Spleen (tissue), 7 donors: ENCODE data around the gene MRPL50.

Source experiments
- POLR2A ChIP-seq, 3 donors: fragments of 450-650 bp; IDR thresholded peaks; one replicate each; pipeline ENCODE4 v1.5.1; 2017; ENCODE audit warnings: antibody characterized with exemption in 3 of 3, mild to moderate bottlenecking in 1 of 3
- POLR2AphosphoS5 ChIP-seq, 3 donors: sonication (generic); formaldehyde crosslinking; IDR thresholded peaks; one replicate each; pipeline ENCODE4 v1.5.1; 2017; ENCODE audit warnings: antibody characterized with exemption in 3 of 3
- TF ChIP-seq, protein P1 (sequence below), 11 experiments: fragments of 200-600 bp in 7 of 11; fragments of 450-650 bp in 4 of 11; sonication (generic) in 4 of 11; IDR thresholded peaks in 8 of 11; conservative IDR thresholded peaks in 3 of 11; 1 replicate in 7 of 11; 2 replicates in 4 of 11; pipeline versions ENCODE4 v1.4.0 to v1.8.0; 2016 to 2021; ENCODE audit warnings: antibody characterized with exemption in 11 of 11, inconsistent platforms in 4 of 11, mild to moderate bottlenecking in 1 of 11
- donor health status: DM: no; HTN: no; CAD: no; lungs with moderate emphysema.
- donor health status: DM: no; HTN: no; CAD: no.
- donor health status: DM: no; HTN: no; CAD: no.

DNA sequence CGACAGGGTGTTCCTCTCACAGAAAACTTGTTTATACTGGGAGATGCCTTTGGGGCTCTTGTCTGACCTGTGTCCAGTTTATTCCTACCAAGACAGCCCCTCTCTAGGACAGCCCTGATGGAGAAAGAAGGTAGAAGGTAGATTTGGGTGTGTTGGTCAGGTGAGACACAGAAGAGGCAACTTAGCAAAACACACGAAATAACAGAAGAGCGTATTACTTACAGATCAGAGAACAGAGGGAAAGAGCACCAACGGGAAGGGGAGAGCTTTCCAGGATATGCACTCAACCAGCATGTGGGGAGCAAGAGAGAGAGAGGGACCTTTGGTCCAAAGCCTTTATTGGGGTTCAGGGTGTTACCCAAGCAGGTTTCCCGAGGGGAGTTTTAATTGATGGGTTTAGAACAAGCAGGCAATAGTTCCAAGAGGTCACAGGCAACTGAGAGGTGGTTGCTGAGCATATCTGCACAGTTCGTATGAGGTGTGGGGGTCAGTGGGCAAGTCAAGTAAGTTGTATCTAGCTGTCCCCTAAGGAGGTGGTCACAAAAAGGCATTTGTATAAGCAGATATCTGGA, 45.4 kb downstream of the MRPL50 start:
- TF ChIP-seq, protein P1, sequence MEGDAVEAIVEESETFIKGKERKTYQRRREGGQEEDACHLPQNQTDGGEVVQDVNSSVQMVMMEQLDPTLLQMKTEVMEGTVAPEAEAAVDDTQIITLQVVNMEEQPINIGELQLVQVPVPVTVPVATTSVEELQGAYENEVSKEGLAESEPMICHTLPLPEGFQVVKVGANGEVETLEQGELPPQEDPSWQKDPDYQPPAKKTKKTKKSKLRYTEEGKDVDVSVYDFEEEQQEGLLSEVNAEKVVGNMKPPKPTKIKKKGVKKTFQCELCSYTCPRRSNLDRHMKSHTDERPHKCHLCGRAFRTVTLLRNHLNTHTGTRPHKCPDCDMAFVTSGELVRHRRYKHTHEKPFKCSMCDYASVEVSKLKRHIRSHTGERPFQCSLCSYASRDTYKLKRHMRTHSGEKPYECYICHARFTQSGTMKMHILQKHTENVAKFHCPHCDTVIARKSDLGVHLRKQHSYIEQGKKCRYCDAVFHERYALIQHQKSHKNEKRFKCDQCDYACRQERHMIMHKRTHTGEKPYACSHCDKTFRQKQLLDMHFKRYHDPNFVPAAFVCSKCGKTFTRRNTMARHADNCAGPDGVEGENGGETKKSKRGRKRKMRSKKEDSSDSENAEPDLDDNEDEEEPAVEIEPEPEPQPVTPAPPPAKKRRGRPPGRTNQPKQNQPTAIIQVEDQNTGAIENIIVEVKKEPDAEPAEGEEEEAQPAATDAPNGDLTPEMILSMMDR (IDR thresholded peaks at IDR 0.05 in 8 of 11, conservative IDR thresholded peaks at IDR 0.05 in 3 of 11), result no peak
- TF ChIP-seq POLR2AphosphoS5 (IDR thresholded peaks at IDR 0.05), result no peak
- TF ChIP-seq POLR2A (IDR thresholded peaks at IDR 0.05), result no peak
